IPS-NIHi7 (cell line): ENCODE results near the gene NUP133.
"Not testable (repeated sequence)": the region's sequence is repeated elsewhere in the genome, so short reads cannot be mapped to it uniquely, and the experiment has no call there.

ENCODE experiments used
- DNase-seq: peaks from one replicate; pipeline ENCODE4 v3.0.0; 2012; ENCODE audit warnings: mixed read lengths; ENCODE audit errors: extremely low spot score

NUP133 gene

GRCh38 chr1:229507951-229508822 is at the start of gene NUP133:
Gene NUP133, minus strand, starts transcription at chr1:229508341. Its CDS starts 92 bp downstream, at chr1:229508249.
- peak; percentile 99 for DNase-seq

DNA sequence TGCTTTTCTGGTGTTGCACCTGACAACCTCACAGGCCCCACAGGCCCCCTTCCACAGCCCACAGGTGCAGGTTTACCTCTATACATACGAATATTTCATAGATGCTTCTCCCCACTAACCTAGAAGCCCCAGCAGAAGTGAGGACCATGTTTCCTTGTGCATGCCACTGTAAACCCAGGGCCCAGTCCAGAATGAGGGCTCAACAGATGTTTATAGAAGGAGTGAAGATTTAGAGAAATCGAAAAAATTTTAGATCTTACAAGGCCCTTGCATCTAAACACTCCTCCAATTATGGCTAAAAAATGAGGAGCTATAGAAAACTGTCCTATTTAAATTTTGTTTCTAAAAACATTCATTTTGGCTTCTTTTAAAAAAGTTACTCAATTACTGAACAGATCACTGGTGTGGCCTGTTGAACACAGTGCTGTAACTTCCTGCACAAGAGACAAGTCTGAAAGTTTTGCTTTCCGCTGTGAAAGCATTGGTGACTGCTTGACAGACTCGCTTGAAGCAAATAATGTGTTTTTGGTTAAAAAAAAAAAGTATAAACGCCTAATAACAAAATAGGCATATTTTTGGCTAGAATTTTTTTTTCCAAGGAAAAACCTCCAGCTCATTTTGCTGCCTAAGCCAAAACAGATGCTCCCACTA is 49.2 kb upstream of the NUP133 start:
- DNase-seq = no peak

- DNase-seq = no peak
These were observed 46.9 kb upstream of the NUP133 start for GRCh38 chr1:229554886-229555621.

GRCh38 chr1:229553621-229554130 is 45.5 kb upstream of the NUP133 start:
- no peak for DNase-seq

DNA sequence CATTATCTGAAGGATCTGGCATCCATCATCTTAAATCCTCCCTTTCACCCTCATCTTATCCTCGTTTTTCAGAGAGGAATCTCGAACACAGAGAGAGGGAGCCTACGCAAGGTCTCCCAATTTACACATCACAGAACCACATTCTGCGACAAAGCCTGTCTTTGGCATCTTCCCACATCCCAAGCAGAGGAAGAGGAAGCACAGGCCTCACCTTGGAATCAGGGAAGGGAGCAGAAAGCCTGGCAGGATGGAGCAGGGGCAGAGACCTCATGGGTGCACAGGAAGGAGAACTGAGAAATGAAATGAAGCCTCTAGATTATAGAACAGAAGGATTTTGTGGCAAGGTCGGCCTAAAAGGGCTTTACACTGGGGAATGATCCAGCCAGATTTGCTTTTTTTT is 44.6 kb upstream of the NUP133 start:
- DNase-seq = no peak

GRCh38 chr1:229550812-229551567 is 42.8 kb upstream of the NUP133 start:
- no peak for DNase-seq

- DNase-seq = no peak
These were observed 39.4 kb upstream of the NUP133 start for GRCh38 chr1:229547542-229547941.

- DNase-seq = no peak
These were observed 36.4 kb upstream of the NUP133 start for GRCh38 chr1:229544587-229544986.

GRCh38 chr1:229539863-229540506 is 31.8 kb upstream of the NUP133 start:
- DNase-seq = no peak

DNA sequence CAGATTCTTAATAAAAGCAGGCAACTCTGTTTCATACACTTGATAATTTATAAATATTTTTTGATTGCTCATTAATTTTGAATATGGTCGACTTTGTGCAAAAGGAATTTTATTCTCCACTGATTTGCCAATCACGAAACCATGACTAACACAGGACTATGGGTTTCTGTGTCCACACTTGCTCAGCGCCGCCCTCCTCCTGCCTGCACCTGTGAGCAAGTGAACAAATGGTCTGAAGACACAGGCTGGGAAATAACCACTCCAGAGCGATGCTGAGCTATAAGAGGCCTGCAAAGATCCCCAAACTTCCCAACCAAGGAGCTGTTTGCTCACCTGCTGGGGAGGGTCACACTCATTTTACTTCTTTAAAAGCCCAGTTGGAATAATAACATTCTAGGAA is 30.8 kb upstream of the NUP133 start:
- no peak for DNase-seq

- no peak for DNase-seq
These were observed 29.8 kb upstream of the NUP133 start for GRCh38 chr1:229537894-229538293.

DNA sequence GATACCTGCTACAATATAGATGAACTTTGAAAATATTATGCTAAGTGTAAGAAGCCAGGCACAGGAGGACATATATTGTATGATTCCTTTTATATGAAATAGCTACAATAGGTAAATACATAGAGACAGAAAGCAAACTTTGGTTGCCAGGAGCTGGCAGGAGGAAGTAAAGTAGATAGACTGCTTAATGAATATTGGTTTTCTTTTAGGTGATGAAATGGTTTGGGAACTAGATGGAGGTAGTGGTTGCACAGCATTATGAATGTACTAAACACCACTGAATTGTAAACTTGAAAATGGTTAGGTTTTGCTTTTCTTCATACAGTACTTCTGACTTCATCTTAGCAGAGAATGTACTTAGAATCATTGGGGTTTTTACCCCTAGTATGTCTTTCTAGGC is 28.8 kb upstream of the NUP133 start:
- DNase-seq = no peak

DNA sequence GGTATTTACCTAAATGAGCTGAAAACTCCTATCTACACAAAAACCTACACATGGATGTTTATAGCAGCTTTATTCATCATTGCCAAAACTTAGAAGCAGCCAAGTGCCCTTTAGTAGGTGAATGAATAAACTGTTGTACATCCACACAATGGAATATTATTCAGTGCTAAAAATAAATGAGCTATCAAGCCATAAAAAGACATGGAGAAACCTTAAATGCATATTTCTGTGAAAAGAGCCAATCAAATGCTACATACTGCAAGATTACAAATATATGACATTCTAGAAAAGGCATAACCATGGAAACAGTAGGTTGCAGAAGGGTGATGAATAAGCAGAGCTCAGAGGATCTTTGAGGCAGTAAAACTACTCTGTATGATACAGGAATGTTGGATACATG is 27.1 kb upstream of the NUP133 start:
- DNase-seq = no peak

- no peak for DNase-seq
These were observed 23.2 kb upstream of the NUP133 start for GRCh38 chr1:229531326-229531725.

- DNase-seq = no peak
These were observed 21.5 kb upstream of the NUP133 start for GRCh38 chr1:229529639-229530038.

DNA sequence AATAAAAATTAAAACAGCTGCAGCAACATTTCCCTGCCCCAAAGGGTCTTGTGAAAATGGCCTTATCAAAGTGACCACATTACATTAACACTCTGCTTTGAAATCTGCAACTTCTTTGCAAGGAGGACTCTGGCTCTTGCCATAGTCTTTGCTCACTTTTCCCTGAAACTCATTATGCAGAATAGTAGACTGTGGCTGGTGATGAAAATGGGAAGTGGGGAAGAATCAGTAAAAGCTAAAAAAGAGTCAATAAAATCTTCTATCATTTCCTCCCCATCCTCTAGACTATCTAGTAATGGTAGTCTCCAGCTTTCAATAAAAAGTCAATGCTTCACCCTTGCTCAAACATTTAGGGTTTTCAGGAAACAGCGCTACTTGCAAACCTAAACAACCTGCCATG is 18.6 kb upstream of the NUP133 start:
- DNase-seq = no peak

DNA sequence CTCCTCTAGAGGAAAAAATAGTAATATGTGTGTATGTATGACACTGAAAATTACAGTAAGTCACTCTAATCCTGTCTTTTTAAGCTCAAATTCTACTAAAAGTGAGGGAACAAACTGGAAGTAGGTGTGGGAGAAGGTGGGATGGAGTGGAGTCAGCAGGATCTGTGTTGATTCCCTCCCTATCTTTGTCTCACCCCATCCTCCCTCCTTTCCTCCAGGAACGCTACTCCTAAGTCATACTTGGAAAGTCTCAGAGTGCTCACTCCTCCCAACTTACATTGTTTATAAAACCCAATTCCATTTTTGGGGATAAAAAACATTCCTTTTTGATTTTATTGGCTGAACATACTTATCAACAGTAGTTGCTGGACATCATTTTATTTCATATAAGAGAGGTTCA is 14.9 kb upstream of the NUP133 start:
- DNase-seq = no peak

GRCh38 chr1:229514578-229515275 is 6.6 kb upstream of the NUP133 start:
- peak; percentile 75 for DNase-seq

DNA sequence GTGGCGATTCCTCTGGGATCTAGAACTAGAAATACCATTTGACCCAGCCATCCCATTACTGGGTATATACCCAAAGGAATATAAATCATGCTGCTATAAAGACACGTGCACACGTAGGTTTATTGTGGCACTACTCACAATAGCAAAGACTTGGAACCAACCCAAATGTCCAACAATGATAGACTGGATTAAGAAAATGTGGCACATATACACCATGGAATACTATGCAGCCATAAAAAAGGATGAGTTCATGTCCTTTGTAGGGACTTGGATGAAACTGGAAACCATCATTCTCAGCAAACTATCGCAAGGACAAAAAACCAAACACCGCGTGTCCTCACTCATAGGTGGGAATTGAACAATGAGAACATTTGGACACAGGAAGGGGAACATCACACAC is 3.5 kb upstream of the NUP133 start:
- DNase-seq = not testable (repeated sequence)

DNA sequence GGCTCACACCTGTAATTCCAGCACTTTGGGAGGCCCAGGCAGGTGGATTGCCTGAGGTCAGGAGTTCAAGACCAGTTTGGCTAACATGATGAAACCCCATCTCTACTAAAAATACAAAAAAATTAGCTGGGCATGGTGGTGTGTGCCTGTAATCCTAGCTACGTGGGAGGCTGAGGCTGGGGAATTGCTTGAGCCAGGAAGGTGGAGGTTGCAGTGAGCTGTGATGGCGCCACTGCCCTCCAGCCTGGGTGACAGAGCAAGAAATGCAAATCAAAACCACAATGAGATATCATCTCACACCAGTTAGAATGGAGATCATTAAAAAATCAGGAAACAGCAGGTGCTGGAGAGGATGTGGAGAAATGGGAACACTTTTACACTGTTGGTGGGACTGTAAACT is 3.1 kb upstream of the NUP133 start:
- not testable (repeated sequence) for DNase-seq
